Fibroblast of gingiva (primary cell): ENCODE results near the gene MREG.
"Not testable (repeated sequence)": the region's sequence is repeated elsewhere in the genome, so short reads cannot be mapped to it uniquely, and the experiment has no call there.

Experiments
- DNase-seq: peaks from one replicate; pipeline ENCODE4 v3.0.0-alpha.2; 2011; ENCODE audit warnings: low read depth

MREG gene

GRCh38 chr2:216021768-216022565 lies 8.6 kb upstream of the MREG start:
- DNase-seq = no peak

- no peak for DNase-seq
Measured at GRCh38 chr2:216018709-216019108, 5.4 kb upstream of the MREG start.

- peak; percentile 12 for DNase-seq
Measured at GRCh38 chr2:216017365-216017764, 4.0 kb upstream of the MREG start.

- DNase-seq = no peak
Measured at GRCh38 chr2:216016581-216016980, 3.2 kb upstream of the MREG start.

- DNase-seq = no peak
Measured at GRCh38 chr2:216015722-216016464, 2.5 kb upstream of the MREG start.

GRCh38 chr2:216014986-216015385 lies 1.6 kb upstream of the MREG start:
- no peak for DNase-seq

- no peak for DNase-seq
Measured at GRCh38 chr2:216014006-216014405, 655 bp upstream of the MREG start.

GRCh38 chr2:216012830-216013079 lies 596 bp downstream of the MREG start:
- DNase-seq = no peak

- DNase-seq = no peak
Measured at GRCh38 chr2:216012133-216012829, 1.1 kb downstream of the MREG start.

GRCh38 chr2:216009215-216009614 lies 4.1 kb downstream of the MREG start:
- not testable (repeated sequence) for DNase-seq

- no peak for DNase-seq
Measured at GRCh38 chr2:216008387-216008786, 5.0 kb downstream of the MREG start.

GRCh38 chr2:216006164-216006663 lies 7.1 kb downstream of the MREG start:
- DNase-seq = no peak

- DNase-seq = no peak
Measured at GRCh38 chr2:216004697-216005283, 8.6 kb downstream of the MREG start.

GRCh38 chr2:216003876-216004696 lies 9.3 kb downstream of the MREG start:
- no peak for DNase-seq

- no peak for DNase-seq
Measured at GRCh38 chr2:216002693-216003092, 10.7 kb downstream of the MREG start.

GRCh38 chr2:216002101-216002678 lies 11.2 kb downstream of the MREG start:
- DNase-seq = no peak

GRCh38 chr2:216001216-216002100 lies 11.9 kb downstream of the MREG start:
- DNase-seq = no peak

GRCh38 chr2:215998636-215999035 lies 14.7 kb downstream of the MREG start:
- DNase-seq = no peak

GRCh38 chr2:215997219-215997618 lies 16.1 kb downstream of the MREG start:
- DNase-seq = no peak

GRCh38 chr2:215994911-215995310 lies 18.4 kb downstream of the MREG start:
- peak; percentile 10 for DNase-seq
